OCI-LY7 (cell line): ENCODE data around the gene MYBBP1A. TPM values are rescaled to one million over a fixed set of nuclear protein-coding genes. Genes with fewer than 3 reads are reported as not detected.

Experiments
- BruUV-seq: library from RNA; stranded (reverse); fragments of 400-500 nt; replicated peaks from 2 replicates; lab custom pipeline; 2021; lab: Mats Ljungman, UMichigan
- CTCF ChIA-PET: fragments of 300-600 bp; sonication (Branson Sonifier 250); formaldehyde crosslinking; loops from one replicate; lab custom pipeline; 2022; ENCODE audit warnings: antibody characterized with exemption; ENCODE audit not compliant: unreplicated experiment; lab: Charles Lee
- POLR2A ChIA-PET: fragments of 300-600 bp; sonication (Branson Sonifier 250); formaldehyde crosslinking; loops from one replicate; lab custom pipeline; 2022; ENCODE audit warnings: antibody characterized with exemption; lab: Charles Lee
- DNase-seq: peaks from one replicate; pipeline ENCODE4 v3.0.0-alpha.2; 2015; ENCODE audit warnings: low spot score
- H2AFZ ChIP-seq: fragments of 200-600 bp; sonication (generic), shearing (Covaris generic); 2 replicates; pipeline ENCODE4 v1.6.1; 2014; ENCODE audit warnings: mild to moderate bottlenecking, antibody characterized with exemption, low read length, moderate library complexity
- H3K27ac ChIP-seq: fragments of 200-600 bp; sonication (generic); 2 replicates; pipeline ENCODE4 v1.5.1; 2014; ENCODE audit warnings: mixed run types, low read depth, mild to moderate bottlenecking, moderate library complexity, low read length, inconsistent platforms; ENCODE audit not compliant: poor library complexity, severe bottlenecking
- H3K36me3 ChIP-seq: fragments of 200-600 bp; sonication (generic); 2 replicates; pipeline ENCODE4 v1.6.1; 2014; ENCODE audit warnings: mild to moderate bottlenecking, antibody characterized with exemption, low read length, moderate library complexity, mixed read lengths; ENCODE audit not compliant: insufficient read depth
- H3K4me1 ChIP-seq: fragments of 200-600 bp; sonication (generic); 2 replicates; pipeline ENCODE4 v1.5.1; 2014; ENCODE audit warnings: mild to moderate bottlenecking, low read length; ENCODE audit not compliant: insufficient read depth, poor library complexity, severe bottlenecking
- H3K4me2 ChIP-seq: fragments of 200-600 bp; sonication (generic); 2 replicates; pipeline ENCODE4 v1.6.1; 2014; ENCODE audit warnings: mild to moderate bottlenecking, low read length
- H3K4me3 ChIP-seq: fragments of 200-600 bp; sonication (generic); 2 replicates; pipeline ENCODE4 v1.5.1; 2014; ENCODE audit warnings: mild to moderate bottlenecking, low read depth, low read length; ENCODE audit not compliant: poor library complexity, severe bottlenecking
- H3K79me2 ChIP-seq: fragments of 200-600 bp; sonication (generic); 2 replicates; pipeline ENCODE4 v1.6.1; 2016; ENCODE audit warnings: low read depth, mild to moderate bottlenecking, low read length, moderate library complexity, mixed read lengths; ENCODE audit not compliant: insufficient read depth
- H3K9me2 ChIP-seq: fragments of 200-600 bp; sonication (generic); 2 replicates; pipeline ENCODE4 v1.6.1; 2016; ENCODE audit warnings: mild to moderate bottlenecking, low read length, mixed read lengths; ENCODE audit not compliant: insufficient read depth
- H3K9me3 ChIP-seq: fragments of 200-600 bp; sonication (generic); 2 replicates; pipeline ENCODE4 v1.6.1; 2014; ENCODE audit warnings: mild to moderate bottlenecking, mixed run types, low read length, mixed read lengths
- H4K20me1 ChIP-seq: fragments of 200-600 bp; sonication (generic); 2 replicates; pipeline ENCODE4 v1.6.1; 2014; ENCODE audit warnings: mild to moderate bottlenecking, antibody characterized with exemption, low read length, moderate library complexity, mixed read lengths; ENCODE audit not compliant: insufficient read depth
- CTCF ChIP-seq: fragments of 200-600 bp; sonication (generic); conservative IDR thresholded peaks from 2 replicates; pipeline ENCODE4 v1.5.1; 2014; ENCODE audit warnings: mild to moderate bottlenecking, antibody characterized with exemption, low read length, moderate library complexity, mixed read lengths
- EZH2phosphoT487 ChIP-seq: fragments of 200-600 bp; sonication (generic); IDR thresholded peaks from 2 replicates; pipeline ENCODE4 v1.6.1; 2018; ENCODE audit warnings: low read depth, borderline replicate concordance, mild to moderate bottlenecking, mixed run types, antibody characterized with exemption, low read length, moderate library complexity, mixed read lengths
- intact Hi-C: fragments of 100-400 bp; cut with micrococcal nuclease; formaldehyde crosslinking; loops from one replicate; pipeline ENCODE4 v1.10.0; 2022; ENCODE audit not compliant: unreplicated experiment
- total RNA-seq, 2 experiments: library from RNA; depleted of rRNA in 1 of 2; stranded (reverse); fragments of >200 nt in 1 of 2; shearing (Covaris generic) in 1 of 2; gene quantifications; 2 replicates each; pipeline ENCODE4 v1.2.3, GENCODE V29; 2014 to 2022

Gene MYBBP1A
- total RNA-seq, 2 experiments from 2014 or later: 131 to 142 TPM

GRCh38 chr17:4519361-4519788, 35.8 kb downstream of the MYBBP1A start:
- H3K27ac ChIP-seq: no peak overlapping the region
- H3K4me3 ChIP-seq: no peak overlapping the region
- no peaks in the 10 kb centered on the region for H4K20me1 ChIP-seq
- H3K4me1 ChIP-seq: peaks cover 58% of the 10 kb centered on the region
- H3K9me2 ChIP-seq: no peaks in the 10 kb centered on the region
- BruUV-seq: no TSS peak
- TF ChIP-seq EZH2phosphoT487: no peak
- TF ChIP-seq CTCF: no peak
- CTCF ChIA-PET: no interaction called here
- no peaks in the 10 kb centered on the region for H3K79me2 ChIP-seq
- no peaks in the 10 kb centered on the region for H3K36me3 ChIP-seq
- POLR2A ChIA-PET: interaction anchor here (0.5 to 0.6 kb wide), 2 partner anchors 51 to 496 kb away, joined by 3 read pairs; no protein-coding TSS in a partner anchor
- intact Hi-C loops: no loop called here
- H2AFZ ChIP-seq: no peak overlapping the region
- no peak for DNase-seq
- no peaks in the 10 kb centered on the region for H3K9me3 ChIP-seq
- peak overlapping the region; percentile 60 for H3K4me2 ChIP-seq

GRCh38 chr17:4518901-4519300, 36.3 kb downstream of the MYBBP1A start:
- ChIA-PET CTCF (no interaction called here), POLR2A (no interaction called here)
- Histone ChIP-seq H3K36me3 (no peaks in the 10 kb centered on the region), H3K4me2 (peak overlapping the region; percentile 60), H3K4me3 (no peak overlapping the region), H2AFZ (no peak overlapping the region), H3K9me2 (no peaks in the 10 kb centered on the region), H3K27ac (no peak overlapping the region), H3K79me2 (no peaks in the 10 kb centered on the region), H3K9me3 (no peaks in the 10 kb centered on the region), H3K4me1 (peaks cover 53% of the 10 kb centered on the region), H4K20me1 (no peaks in the 10 kb centered on the region)
- intact Hi-C loops: no loop called here
- BruUV-seq: no TSS peak
- no peak for TF ChIP-seq EZH2phosphoT487
- TF ChIP-seq CTCF: no peak
- DNase-seq: no peak

GRCh38 chr17:4516735-4517134, 38.4 kb downstream of the MYBBP1A start:
- BruUV-seq: no TSS peak
- CTCF ChIA-PET: no interaction called here
- H2AFZ ChIP-seq: no peak overlapping the region
- no peaks in the 10 kb centered on the region for H3K9me2 ChIP-seq
- no peaks in the 10 kb centered on the region for H3K9me3 ChIP-seq
- H3K4me3 ChIP-seq: no peak overlapping the region
- TF ChIP-seq CTCF (no peak), EZH2phosphoT487 (no peak)
- intact Hi-C loops: no loop called here
- no peaks in the 10 kb centered on the region for H3K79me2 ChIP-seq
- POLR2A ChIA-PET: interaction anchor here (1.2 kb wide), 2 partner anchors 14 to 18 kb away, joined by 3 to 4 read pairs; partner anchors contain the start of gene SPNS2
- H4K20me1 ChIP-seq: no peaks in the 10 kb centered on the region
- peaks cover 32% of the 10 kb centered on the region for H3K4me1 ChIP-seq
- H3K27ac ChIP-seq: no peak overlapping the region
- H3K4me2 ChIP-seq: no peak overlapping the region
- DNase-seq: no peak
- H3K36me3 ChIP-seq: no peaks in the 10 kb centered on the region
